Ectodermal cell (in vitro differentiated cells): ENCODE results near the gene TMEM150B.

Experiments used
- H3K27ac ChIP-seq: 2 replicates; pipeline ENCODE4 v1.7.0; 2013; ENCODE audit warnings: mild to moderate bottlenecking, low read depth, low read length; ENCODE audit not compliant: insufficient read depth, poor library complexity, severe bottlenecking
- H3K27me3 ChIP-seq: 2 replicates; pipeline ENCODE4 v1.7.0; 2013; ENCODE audit warnings: mild to moderate bottlenecking, low read length; ENCODE audit not compliant: insufficient read depth, control insufficient read depth, poor library complexity, severe bottlenecking
- H3K36me3 ChIP-seq: one replicate; pipeline ENCODE4 v1.7.0; 2013; ENCODE audit warnings: low read length; ENCODE audit not compliant: control insufficient read depth, insufficient read depth
- H3K4me1 ChIP-seq: one replicate; pipeline ENCODE4 v1.7.0; 2013; ENCODE audit warnings: low read length; ENCODE audit not compliant: control insufficient read depth, insufficient read depth
- H3K4me3 ChIP-seq: 2 replicates; pipeline ENCODE4 v1.7.0; 2013; ENCODE audit warnings: low read depth, low read length, control low read depth; ENCODE audit not compliant: insufficient read depth
- H3K9me3 ChIP-seq: 2 replicates; pipeline ENCODE4 v1.7.0; 2013; ENCODE audit warnings: mild to moderate bottlenecking, low read length, moderate library complexity; ENCODE audit not compliant: control insufficient read depth
- WGBS, 2 experiments: methylation state at CpG; one replicate each; pipeline ENCODE4 v1.1.7; 2013; ENCODE audit warnings: missing lambda C conversion rate in 2 of 2; 5-methylcytosine and 5-hydroxymethylcytosine counted together

The TMEM150B gene

GRCh38 chr19:55289117-55289796 is 35.9 kb downstream of the TMEM150B start:
- Histone ChIP-seq H3K4me1 (peaks cover 8% of the 10 kb centered on the region), H3K36me3 (peaks cover 20% of the 10 kb centered on the region), H3K27ac (no peak overlapping the region), H3K9me3 (no peaks in the 10 kb centered on the region), H3K4me3 (no peak overlapping the region), H3K27me3 (no peaks in the 10 kb centered on the region)
- WGBS, 2 experiments, result 94 to 96% methylated on average over 9 of the region's 9 CpGs

- 95 to 97% methylated on average over 21 of the region's 21 CpGs for WGBS, 2 experiments
- no peak overlapping the region for H3K4me3 ChIP-seq
- no peak overlapping the region for H3K27ac ChIP-seq
- H3K27me3 ChIP-seq, result no peaks in the 10 kb centered on the region
- H3K36me3 ChIP-seq, result peaks cover 10% of the 10 kb centered on the region
- H3K9me3 ChIP-seq, result no peaks in the 10 kb centered on the region
- H3K4me1 ChIP-seq, result peaks cover 10% of the 10 kb centered on the region
Observed at GRCh38 chr19:55287361-55288079, 37.6 kb downstream of the TMEM150B start.

GRCh38 chr19:55285229-55285890 is 39.8 kb downstream of the TMEM150B start:
- Histone ChIP-seq H3K4me3 (peak overlapping the region; percentile 64), H3K9me3 (no peaks in the 10 kb centered on the region), H3K27ac (no peak overlapping the region), H3K27me3 (no peaks in the 10 kb centered on the region), H3K4me1 (peaks cover 16% of the 10 kb centered on the region), H3K36me3 (peaks cover 10% of the 10 kb centered on the region)
- 71 to 73% methylated on average over 18 of the region's 18 CpGs for WGBS, 2 experiments

- peaks cover 16% of the 10 kb centered on the region for H3K4me1 ChIP-seq
- H3K4me3 ChIP-seq, result peak overlapping the region; percentile 64
- 5 to 12% methylated on average over 9 to 15 of the region's 16 CpGs for WGBS, 2 experiments
- peaks cover 7% of the 10 kb centered on the region for H3K36me3 ChIP-seq
- H3K27ac ChIP-seq, result peak overlapping the region; percentile 63
- H3K27me3 ChIP-seq, result no peaks in the 10 kb centered on the region
- no peaks in the 10 kb centered on the region for H3K9me3 ChIP-seq
Observed at GRCh38 chr19:55284405-55285058, 40.6 kb downstream of the TMEM150B start.

- H3K9me3 ChIP-seq, result no peaks in the 10 kb centered on the region
- peaks cover under 1% of the 10 kb centered on the region for H3K36me3 ChIP-seq
- H3K4me1 ChIP-seq, result peaks cover 21% of the 10 kb centered on the region
- no peaks in the 10 kb centered on the region for H3K27me3 ChIP-seq
- H3K4me3 ChIP-seq, result peak within 1 kb of the TSS; percentile 64
- 6 to 7% methylated on average over 37 to 41 of the region's 44 CpGs for WGBS, 2 experiments
- peak within 1 kb of the TSS; percentile 63 for H3K27ac ChIP-seq
Observed at GRCh38 chr19:55283548-55284377, 41.4 kb downstream of the TMEM150B start, which contains the start of gene BRSK1. TSS of gene BRSK1 (plus strand) at chr19:55283997. CDS start at chr19:55284443, 446 bp downstream.

- Histone ChIP-seq H3K27me3 (no peaks in the 10 kb centered on the region), H3K27ac (peak within 1 kb of the TSS; percentile 94), H3K36me3 (peaks cover 3% of the 10 kb centered on the region), H3K9me3 (no peaks in the 10 kb centered on the region), H3K4me1 (peaks cover 24% of the 10 kb centered on the region), H3K4me3 (peak within 1 kb of the TSS; percentile 71)
- WGBS, 2 experiments, result 2% methylated on average over 51 to 52 of the region's 52 CpGs
Observed at GRCh38 chr19:55279770-55280643, 45.1 kb downstream of the TMEM150B start, which contains the start of gene HSPBP1. TSS of gene HSPBP1 (minus strand) at chr19:55280110. CDS start at chr19:55279608, 502 bp downstream.

GRCh38 chr19:55279340-55279739 is 45.8 kb downstream of the TMEM150B start:
- H3K9me3 ChIP-seq, result no peaks in the 10 kb centered on the region
- peak overlapping the region; percentile 94 for H3K27ac ChIP-seq
- peak overlapping the region; percentile 71 for H3K4me3 ChIP-seq
- no peaks in the 10 kb centered on the region for H3K27me3 ChIP-seq
- peaks cover 3% of the 10 kb centered on the region for H3K36me3 ChIP-seq
- WGBS, 2 experiments, result 2% methylated on average over 23 of the region's 23 CpGs
- H3K4me1 ChIP-seq, result peaks cover 21% of the 10 kb centered on the region

GRCh38 chr19:55278391-55279135 is 46.6 kb downstream of the TMEM150B start:
- H3K9me3 ChIP-seq, result no peaks in the 10 kb centered on the region
- H3K4me1 ChIP-seq, result peaks cover 20% of the 10 kb centered on the region
- 92 to 95% methylated on average over 11 to 13 of the region's 13 CpGs for WGBS, 2 experiments
- peaks cover 8% of the 10 kb centered on the region for H3K36me3 ChIP-seq
- no peak overlapping the region for H3K27ac ChIP-seq
- H3K27me3 ChIP-seq, result no peaks in the 10 kb centered on the region
- H3K4me3 ChIP-seq, result peak overlapping the region; percentile 71
